Measurements from ENCODE around the gene ERGIC1. TPM values are rescaled to one million over a fixed set of nuclear protein-coding genes. Genes with fewer than 3 reads are reported as not detected.

Gene ERGIC1
- total and polyA plus RNA-seq, 12 donors = 71.9 to 450 (median 248) TPM

GRCh38 chr5:172940268-172941066, 106.4 kb downstream of the ERGIC1 start:
- TF ChIP-seq CTCF (IDR thresholded peaks at IDR 0.05) = no peak
- TF ChIP-seq POLR2A (IDR thresholded peaks at IDR 0.05) = no peak
- no peak for DNase-seq
- peaks cover 0 to 56% of the 10 kb centered on the region in 2 donors for H3K36me3 ChIP-seq (replicated peaks in 1 of 2)
- peak overlapping the region in 2 of 5 donors; percentile 55 to 66 for H3K27ac ChIP-seq
- WGBS, 4 donors = 87 to 94% (median 92%) methylated on average over 10 to 15 of the region's 15 CpGs
- H3K27me3 ChIP-seq = no peaks in the 10 kb centered on the region
- intact Hi-C loops (cut with DNase I) = loop anchor here in 1 of 2 donors (10.0 kb wide), 1 partner anchor 466 kb away; no protein-coding TSS in a partner anchor
- no peak overlapping the region for H3K4me3 ChIP-seq
- H3K9me3 ChIP-seq (replicated peaks in 1 of 3) = no peaks in the 10 kb centered on the region
- H3K4me1 ChIP-seq (replicated peaks in 1 of 2) = no peaks in the 10 kb centered on the region

GRCh38 chr5:172941067-172941516, 107.0 kb downstream of the ERGIC1 start:
- intact Hi-C loops (cut with DNase I) = loop anchor here in 1 of 2 donors (10.0 kb wide), 1 partner anchor 466 kb away; no protein-coding TSS in a partner anchor
- no peak overlapping the region for H3K4me3 ChIP-seq
- TF ChIP-seq CTCF (IDR thresholded peaks at IDR 0.05) (no peak), POLR2A (IDR thresholded peaks at IDR 0.05) (no peak)
- H3K36me3 ChIP-seq (replicated peaks in 1 of 2) = peaks cover 0 to 55% of the 10 kb centered on the region in 2 donors
- peak in 1 of 7 donors; percentile 39 for DNase-seq
- no peaks in the 10 kb centered on the region for H3K27me3 ChIP-seq
- WGBS, 4 donors = 42 to 52% (median 51%) methylated on average over 4 of the region's 4 CpGs
- H3K4me1 ChIP-seq (replicated peaks in 1 of 2) = no peaks in the 10 kb centered on the region
- H3K27ac ChIP-seq = no peak overlapping the region
- H3K9me3 ChIP-seq (replicated peaks in 1 of 3) = no peaks in the 10 kb centered on the region

GRCh38 chr5:172942556-172942955, 108.5 kb downstream of the ERGIC1 start:
- H3K36me3 ChIP-seq (replicated peaks in 1 of 2) = peaks cover 0 to 57% of the 10 kb centered on the region in 2 donors
- no peak overlapping the region for H3K27ac ChIP-seq
- H3K4me3 ChIP-seq = no peak overlapping the region
- no peaks in the 10 kb centered on the region for H3K4me1 ChIP-seq (replicated peaks in 1 of 2)
- 92 to 94% (median 93%) methylated on average over 11 of the region's 11 CpGs for WGBS, 4 donors
- no peaks in the 10 kb centered on the region for H3K9me3 ChIP-seq (replicated peaks in 1 of 3)
- no peak for DNase-seq
- intact Hi-C loops (cut with DNase I) = loop anchor here in 1 of 2 donors (10.0 kb wide), 1 partner anchor 468 kb away; no protein-coding TSS in a partner anchor
- TF ChIP-seq CTCF (IDR thresholded peaks at IDR 0.05) (no peak), POLR2A (IDR thresholded peaks at IDR 0.05) (no peak)
- H3K27me3 ChIP-seq = no peaks in the 10 kb centered on the region

GRCh38 chr5:172943283-172943841, 109.3 kb downstream of the ERGIC1 start:
- no peak overlapping the region for H3K27ac ChIP-seq
- H3K36me3 ChIP-seq (replicated peaks in 1 of 2) = peaks cover 0 to 57% of the 10 kb centered on the region in 2 donors
- intact Hi-C loops (cut with DNase I) = loop anchor here in 1 of 2 donors (10.0 kb wide), 1 partner anchor 469 kb away; no protein-coding TSS in a partner anchor
- WGBS, 4 donors = 62 to 84% (median 75%) methylated on average over 15 to 18 of the region's 18 CpGs
- H3K27me3 ChIP-seq = no peaks in the 10 kb centered on the region
- H3K9me3 ChIP-seq (replicated peaks in 1 of 3) = no peaks in the 10 kb centered on the region
- H3K4me1 ChIP-seq (replicated peaks in 1 of 2) = no peaks in the 10 kb centered on the region
- no peak overlapping the region for H3K4me3 ChIP-seq
- no peak for DNase-seq
- TF ChIP-seq CTCF (IDR thresholded peaks at IDR 0.05) (no peak), POLR2A (IDR thresholded peaks at IDR 0.05) (no peak)

Measured in adrenal gland (tissue), 12 donors.